Measurements from ENCODE around the gene MYRF.
A peak's percentile ranks its signal among the peaks of the same experiment; 100 is the strongest.

DNA sequence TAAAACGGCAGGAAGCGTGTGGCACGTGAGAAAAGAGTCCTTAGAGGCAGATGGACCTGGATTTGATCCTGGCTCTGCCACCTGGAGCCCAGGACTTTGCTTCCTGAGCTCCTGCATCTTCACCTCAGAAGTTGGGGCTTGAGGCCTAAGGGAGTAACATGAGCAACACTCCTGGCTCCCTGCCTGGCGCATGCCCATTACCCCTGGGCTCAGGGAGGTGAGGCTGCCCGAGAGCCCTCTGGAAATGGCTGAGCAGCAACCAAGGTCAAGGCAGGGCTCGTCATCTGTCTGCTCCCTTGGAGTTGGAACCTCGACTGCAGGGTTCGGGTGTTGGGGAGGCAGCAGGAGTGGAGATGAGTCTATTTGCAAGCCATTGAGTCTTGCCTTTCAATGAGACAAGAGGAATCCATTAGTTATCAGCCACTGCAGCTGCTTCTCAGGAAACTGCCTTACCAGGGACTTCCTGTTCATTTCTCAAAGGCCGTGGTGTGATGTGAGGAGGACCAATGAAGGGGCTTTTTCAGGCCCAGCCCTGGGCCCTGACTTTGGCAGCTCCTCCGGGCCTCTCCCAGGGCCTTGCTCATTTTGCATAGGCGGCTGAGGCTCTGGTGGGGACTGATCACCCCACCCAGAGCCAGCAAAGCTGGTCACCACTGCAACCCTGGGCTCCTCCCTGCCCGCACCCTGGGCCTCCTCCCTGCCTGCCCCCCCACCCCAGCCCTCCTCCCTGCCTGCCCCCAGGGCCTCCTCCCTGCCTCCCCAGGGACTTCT lies 82.0 kb downstream of the MYRF start:
- TF ChIP-seq EZH2 (IDR thresholded peaks at IDR 0.05) (no peak), POLR2AphosphoS5 (IDR thresholded peaks at IDR 0.05; ENCODE audit: borderline replicate concordance, low read depth, low read length) (peak; percentile 80)

Data from SK-N-MC (cell line).